HG03097 (cell line): ENCODE results near the gene PTPN11.
A peak's percentile ranks its signal among the peaks of the same experiment; 100 is the strongest.
"Not testable (repeated sequence)": the region's sequence is repeated elsewhere in the genome, so short reads cannot be mapped to it uniquely, and the experiment has no call there.

Experiments used
- ATAC-seq: cut with Tn5 transposase; IDR thresholded peaks from one replicate; pipeline ENCODE4 v1.9.1; 2021; ENCODE audit not compliant: unreplicated experiment, low FRiP score

The PTPN11 gene

GRCh38 chr12:112447106-112447505 is 28.4 kb downstream of the PTPN11 start:
- ATAC-seq: no peak

GRCh38 chr12:112448165-112448564 is 29.4 kb downstream of the PTPN11 start:
- not testable (repeated sequence) for ATAC-seq

GRCh38 chr12:112450725-112451124 is 32.0 kb downstream of the PTPN11 start:
- ATAC-seq: no peak

GRCh38 chr12:112456029-112456428 is 37.3 kb downstream of the PTPN11 start:
- ATAC-seq: no peak

- not testable (repeated sequence) for ATAC-seq
Observed at GRCh38 chr12:112457142-112457541, 38.4 kb downstream of the PTPN11 start.

GRCh38 chr12:112458330-112458729 is 39.6 kb downstream of the PTPN11 start:
- ATAC-seq: no peak

GRCh38 chr12:112458751-112459150 is 40.0 kb downstream of the PTPN11 start:
- no peak for ATAC-seq

GRCh38 chr12:112463478-112463877 is 44.7 kb downstream of the PTPN11 start:
- no peak for ATAC-seq

- ATAC-seq: no peak
Observed at GRCh38 chr12:112464605-112465004, 45.9 kb downstream of the PTPN11 start.

- no peak for ATAC-seq
Observed at GRCh38 chr12:112466011-112466422, 47.3 kb downstream of the PTPN11 start.

- ATAC-seq: no peak
Observed at GRCh38 chr12:112466835-112467234, 48.1 kb downstream of the PTPN11 start.

- no peak for ATAC-seq
Observed at GRCh38 chr12:112468046-112468445, 49.3 kb downstream of the PTPN11 start.

GRCh38 chr12:112473056-112473455 is 54.3 kb downstream of the PTPN11 start:
- no peak for ATAC-seq

- ATAC-seq: no peak
Observed at GRCh38 chr12:112479413-112479812, 60.7 kb downstream of the PTPN11 start.

- ATAC-seq: no peak
Observed at GRCh38 chr12:112480931-112481330, 62.2 kb downstream of the PTPN11 start.

- ATAC-seq: no peak
Observed at GRCh38 chr12:112482733-112483132, 64.0 kb downstream of the PTPN11 start.

- no peak for ATAC-seq
Observed at GRCh38 chr12:112486361-112486760, 67.6 kb downstream of the PTPN11 start.

GRCh38 chr12:112488257-112488876 is 69.6 kb downstream of the PTPN11 start:
- no peak for ATAC-seq

GRCh38 chr12:112489456-112489855 is 70.7 kb downstream of the PTPN11 start:
- ATAC-seq: no peak

- ATAC-seq: peak; percentile 89
Observed at GRCh38 chr12:112496496-112496895, 77.7 kb downstream of the PTPN11 start.

- no peak for ATAC-seq
Observed at GRCh38 chr12:112498580-112498979, 79.8 kb downstream of the PTPN11 start.

GRCh38 chr12:112503512-112503911 is 84.8 kb downstream of the PTPN11 start:
- ATAC-seq: no peak
